GM21381 (cell line): ENCODE measurements around the gene MAFF.

Source experiments
- ATAC-seq: cut with Tn5 transposase; IDR thresholded peaks from one replicate; pipeline ENCODE4 v1.9.1; 2021; ENCODE audit warnings: mild to moderate bottlenecking, moderate library complexity; ENCODE audit not compliant: unreplicated experiment

Gene MAFF

GRCh38 chr22:38244106-38244505 is 42.3 kb downstream of the MAFF start:
- ATAC-seq: no peak

- ATAC-seq: no peak
Measured at GRCh38 chr22:38246046-38246658, 44.4 kb downstream of the MAFF start.

GRCh38 chr22:38246692-38247091 is 44.9 kb downstream of the MAFF start:
- ATAC-seq: no peak

- ATAC-seq: no peak
Measured at GRCh38 chr22:38247713-38248112, 45.9 kb downstream of the MAFF start.

- ATAC-seq: no peak
Measured at GRCh38 chr22:38248280-38248679, 46.5 kb downstream of the MAFF start.

GRCh38 chr22:38249301-38249700 is 47.5 kb downstream of the MAFF start:
- no peak for ATAC-seq

GRCh38 chr22:38249803-38250642 is 48.2 kb downstream of the MAFF start:
- no peak for ATAC-seq

GRCh38 chr22:38250643-38251340 is 49.0 kb downstream of the MAFF start:
- no peak for ATAC-seq

GRCh38 chr22:38251341-38251692 is 49.5 kb downstream of the MAFF start:
- no peak for ATAC-seq

GRCh38 chr22:38255697-38256096 is 53.9 kb downstream of the MAFF start:
- ATAC-seq: no peak

GRCh38 chr22:38257181-38257580 is 55.4 kb downstream of the MAFF start:
- ATAC-seq: no peak

- ATAC-seq: no peak
Measured at GRCh38 chr22:38257650-38258250, 56.0 kb downstream of the MAFF start.

GRCh38 chr22:38258895-38259294 is 57.1 kb downstream of the MAFF start:
- no peak for ATAC-seq

GRCh38 chr22:38259370-38259769 is 57.6 kb downstream of the MAFF start:
- ATAC-seq: no peak

GRCh38 chr22:38260761-38261681 is 59.2 kb downstream of the MAFF start:
- ATAC-seq: no peak

- no peak for ATAC-seq
Measured at GRCh38 chr22:38262051-38262795, 60.4 kb downstream of the MAFF start.

- no peak for ATAC-seq
Measured at GRCh38 chr22:38264322-38264843, 62.6 kb downstream of the MAFF start.
